C4-2B (cell line): ENCODE data around the gene GALNT17.

Experiments
- CTCF ChIP-seq: fragments of 450-650 bp; conservative IDR thresholded peaks from 2 replicates; pipeline ENCODE4 v1.5.1; 2017; ENCODE audit warnings: mild to moderate bottlenecking
- ZFX ChIP-seq: fragments of 450-650 bp; IDR thresholded peaks from 2 replicates; pipeline ENCODE4 v1.6.1; 2017

DNA sequence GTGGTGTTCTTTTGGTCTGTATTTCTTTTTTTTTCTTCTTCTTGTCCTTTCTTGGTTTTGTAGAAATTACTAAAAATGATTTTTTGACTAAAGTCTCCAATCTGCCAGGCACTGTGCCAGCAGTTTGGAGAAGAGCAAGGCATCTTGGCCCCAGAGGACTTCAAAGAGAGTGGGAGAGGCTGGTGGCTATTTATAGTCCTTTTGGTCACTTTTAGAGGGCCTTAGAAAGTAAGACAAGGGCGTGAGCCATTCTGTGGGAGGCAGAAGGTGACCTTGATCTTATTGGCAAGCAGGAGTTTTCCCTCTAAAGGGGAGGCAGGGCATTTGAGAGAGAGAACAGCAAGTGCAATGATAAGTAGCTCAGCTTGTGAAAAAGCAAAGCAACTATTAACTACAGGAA is 211.9 kb downstream of the GALNT17 start:
- TF ChIP-seq CTCF: no peak
- no peak for TF ChIP-seq ZFX
